CD4-positive, alpha-beta T cell (primary cell): ENCODE data around the gene LRP1B. TPM values are rescaled to one million over a fixed set of nuclear protein-coding genes. Genes with fewer than 3 reads are reported as not detected.
"Not testable (repeated sequence)": the region's sequence is repeated elsewhere in the genome, so short reads cannot be mapped to it uniquely, and the experiment has no call there.

Experiments
- ATAC-seq: fragments of 200-7000 bp; cut with Tn5 transposase; one replicate; pipeline ENCODE4 v1.10.0; 2022; ENCODE audit warnings: mild to moderate bottlenecking; ENCODE audit not compliant: poor library complexity
- CTCF ChIA-PET: fragments of 350-600 bp; sonication (Branson Sonifier 250); formaldehyde crosslinking; loops from one replicate; lab custom pipeline; 2021; ENCODE audit warnings: antibody characterized with exemption, inconsistent platforms; lab: Charles Lee
- POLR2A ChIA-PET: fragments of 350-600 bp; sonication (Branson Sonifier 250); formaldehyde crosslinking; loops from one replicate; lab custom pipeline; 2021; ENCODE audit warnings: antibody characterized with exemption, inconsistent platforms; lab: Charles Lee
- DNase-seq, 14 experiments: peaks; one replicate each; pipeline ENCODE4 v3.0.0-alpha.2; 2013 to 2020; ENCODE audit warnings: mixed read lengths in 2 of 14
- H3K27ac ChIP-seq, 2 donors: one replicate each; pipeline versions ENCODE4 v1.5.1 to v1.7.0; 2013; ENCODE audit warnings: low read length in 2 of 2, low read depth in 1 of 2, mild to moderate bottlenecking in 1 of 2
- H3K27me3 ChIP-seq, 2 experiments: 1 replicate in 1 of 2; 2 replicates in 1 of 2; pipeline versions ENCODE4 v1.6.1 to v1.7.0; 2013; ENCODE audit warnings: low read length in 2 of 2, control low read depth in 1 of 2, mild to moderate bottlenecking in 1 of 2, moderate library complexity in 1 of 2; ENCODE audit not compliant: insufficient read depth in 2 of 2, control insufficient read depth in 1 of 2
- H3K36me3 ChIP-seq: one replicate; pipeline ENCODE4 v1.6.1; 2013; ENCODE audit warnings: low read length, control low read depth; ENCODE audit not compliant: insufficient read depth
- H3K4me1 ChIP-seq: one replicate; pipeline ENCODE4 v1.6.1; 2013; ENCODE audit warnings: low read length, control low read depth; ENCODE audit not compliant: insufficient read depth
- H3K4me3 ChIP-seq: one replicate; pipeline ENCODE4 v1.5.1; 2013; ENCODE audit warnings: mild to moderate bottlenecking, low read length, moderate library complexity
- H3K9me3 ChIP-seq, 2 experiments: 1 replicate in 1 of 2; 2 replicates in 1 of 2; pipeline versions ENCODE4 v1.6.1 to v1.7.0; 2013; ENCODE audit warnings: low read length in 2 of 2, mild to moderate bottlenecking in 2 of 2, control low read depth in 1 of 2, moderate library complexity in 1 of 2; ENCODE audit not compliant: control insufficient read depth in 1 of 2, insufficient read depth in 1 of 2
- H3K27ac Mint-ChIP-seq: one replicate; pipeline ENCODE4 v1.8.0; 2020; ENCODE audit warnings: mixed read lengths
- H3K27me3 Mint-ChIP-seq: one replicate; pipeline ENCODE4 v1.8.0; 2021; ENCODE audit warnings: mixed read lengths
- H3K36me3 Mint-ChIP-seq: one replicate; pipeline ENCODE4 v1.8.0; 2021; ENCODE audit warnings: low read depth, mixed read lengths
- H3K4me1 Mint-ChIP-seq: one replicate; pipeline ENCODE4 v1.8.0; 2021; ENCODE audit warnings: low read depth, mixed read lengths
- H3K4me3 Mint-ChIP-seq: one replicate; pipeline ENCODE4 v1.8.0; 2020; ENCODE audit warnings: mild to moderate bottlenecking, mixed read lengths
- H3K9me3 Mint-ChIP-seq: one replicate; pipeline ENCODE4 v1.8.0; 2020; ENCODE audit warnings: mixed read lengths
- intact Hi-C, 2 experiments: fragments of 100-400 bp; cut with DNase I in 1 of 2; cut with micrococcal nuclease in 1 of 2; formaldehyde crosslinking; loops; one replicate each; pipeline versions ENCODE4 v1.15.1 to v1.9.0; 2023 to 2025; cut with DNase I, micrococcal nuclease
- total RNA-seq, 174 experiments: library from RNA in 2 of 174; stranded (reverse) in 2 of 174; gene quantifications; one replicate each; pipeline ENCODE4 v1.2.3 and lab custom pipeline; 2021 to 2026
- TF ChIP-seq, protein P1 (sequence below): fragments of 200-600 bp; IDR thresholded peaks from one replicate; pipeline ENCODE4 v1.8.0; 2022; ENCODE audit warnings: antibody characterized with exemption, mild to moderate bottlenecking

The LRP1B gene
- total RNA-seq, 2 experiments from 2014 or later: not detected

DNA sequence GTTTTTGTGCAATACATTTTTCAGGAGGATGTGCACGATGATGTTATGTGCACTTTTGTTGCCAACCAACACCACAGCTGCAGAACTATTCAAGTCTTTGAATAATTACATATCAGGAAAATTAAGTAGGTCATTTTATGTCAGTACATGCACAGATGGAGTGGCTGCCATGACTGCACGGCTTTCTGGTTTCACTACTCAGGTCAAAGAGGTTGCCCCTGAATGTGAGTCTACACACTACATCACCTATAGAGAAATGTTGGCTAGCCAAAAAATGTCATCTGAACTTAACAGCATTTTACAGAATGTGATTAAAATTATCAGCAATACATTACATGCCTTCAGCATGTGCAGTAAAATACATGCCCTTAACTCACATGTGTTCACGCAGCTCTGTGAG, 1713.3 kb downstream of the LRP1B start:
- no peaks in the 10 kb centered on the region for H3K27me3 ChIP-seq
- CTCF ChIA-PET: no interaction called here
- no peaks in the 10 kb centered on the region for H3K36me3 ChIP-seq
- no peak for DNase-seq
- H3K9me3 Mint-ChIP-seq: peaks cover 7% of the 10 kb centered on the region
- no peaks in the 10 kb centered on the region for H3K27me3 Mint-ChIP-seq
- no peak overlapping the region for H3K27ac ChIP-seq
- H3K4me3 ChIP-seq: no peak overlapping the region
- no peak overlapping the region for H3K27ac Mint-ChIP-seq
- intact Hi-C loops: no loop called here
- H3K9me3 ChIP-seq: peaks cover 0 to 3% of the 10 kb centered on the region in 2 experiments
- H3K4me1 Mint-ChIP-seq: no peaks in the 10 kb centered on the region
- POLR2A ChIA-PET: no interaction called here
- TF ChIP-seq, protein P1, sequence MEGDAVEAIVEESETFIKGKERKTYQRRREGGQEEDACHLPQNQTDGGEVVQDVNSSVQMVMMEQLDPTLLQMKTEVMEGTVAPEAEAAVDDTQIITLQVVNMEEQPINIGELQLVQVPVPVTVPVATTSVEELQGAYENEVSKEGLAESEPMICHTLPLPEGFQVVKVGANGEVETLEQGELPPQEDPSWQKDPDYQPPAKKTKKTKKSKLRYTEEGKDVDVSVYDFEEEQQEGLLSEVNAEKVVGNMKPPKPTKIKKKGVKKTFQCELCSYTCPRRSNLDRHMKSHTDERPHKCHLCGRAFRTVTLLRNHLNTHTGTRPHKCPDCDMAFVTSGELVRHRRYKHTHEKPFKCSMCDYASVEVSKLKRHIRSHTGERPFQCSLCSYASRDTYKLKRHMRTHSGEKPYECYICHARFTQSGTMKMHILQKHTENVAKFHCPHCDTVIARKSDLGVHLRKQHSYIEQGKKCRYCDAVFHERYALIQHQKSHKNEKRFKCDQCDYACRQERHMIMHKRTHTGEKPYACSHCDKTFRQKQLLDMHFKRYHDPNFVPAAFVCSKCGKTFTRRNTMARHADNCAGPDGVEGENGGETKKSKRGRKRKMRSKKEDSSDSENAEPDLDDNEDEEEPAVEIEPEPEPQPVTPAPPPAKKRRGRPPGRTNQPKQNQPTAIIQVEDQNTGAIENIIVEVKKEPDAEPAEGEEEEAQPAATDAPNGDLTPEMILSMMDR: no peak
- no peak overlapping the region for H3K4me3 Mint-ChIP-seq
- H3K4me1 ChIP-seq: no peaks in the 10 kb centered on the region
- H3K36me3 Mint-ChIP-seq: no peaks in the 10 kb centered on the region
- ATAC-seq: no peak

DNA sequence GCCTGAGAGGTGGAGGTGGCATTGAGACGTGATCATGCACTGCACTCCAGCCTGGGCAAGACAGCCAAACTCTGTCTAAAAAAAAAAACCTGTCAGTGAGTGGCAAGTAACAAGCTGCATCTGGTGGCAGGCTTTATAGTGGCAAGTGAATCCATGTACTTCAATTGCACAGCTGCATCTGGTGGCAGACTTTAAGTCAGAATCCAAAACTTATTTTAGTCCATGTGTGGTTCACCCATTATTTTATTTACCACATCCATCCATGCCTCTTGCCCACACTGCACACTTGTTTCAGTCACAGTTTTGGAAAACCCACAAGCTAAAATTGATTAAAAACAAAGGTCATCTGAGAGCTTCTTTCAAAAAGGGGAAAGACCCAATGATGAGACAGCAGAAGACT, 1714.2 kb downstream of the LRP1B start:
- peaks cover 4% of the 10 kb centered on the region for H3K9me3 Mint-ChIP-seq
- no peak for ATAC-seq

DNA sequence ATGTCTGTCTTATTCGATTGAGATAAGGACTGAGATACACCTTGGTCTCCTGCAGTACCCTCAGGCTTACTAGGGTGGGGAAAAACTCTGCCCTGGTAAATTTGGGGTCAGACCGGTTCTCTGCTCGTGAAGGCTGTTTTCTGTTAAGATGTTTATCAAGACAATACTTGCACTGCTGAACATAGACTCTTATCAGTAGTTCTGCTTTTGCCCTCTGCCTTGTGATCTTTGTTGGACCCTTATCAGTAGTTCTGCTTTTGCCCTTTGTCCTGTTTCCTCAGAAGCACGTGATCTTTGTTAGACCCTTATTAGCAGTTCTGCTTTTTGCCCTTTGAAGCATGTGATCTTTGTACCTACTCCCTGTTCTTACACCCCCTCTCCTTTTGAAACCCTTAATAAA, 1715.8 kb downstream of the LRP1B start:
- H3K27ac Mint-ChIP-seq, H3K27me3 Mint-ChIP-seq, H3K9me3 ChIP-seq, intact Hi-C loops, ATAC-seq, H3K4me3 Mint-ChIP-seq, DNase-seq, CTCF ChIA-PET, H3K9me3 Mint-ChIP-seq, H3K4me1 Mint-ChIP-seq, H3K36me3 Mint-ChIP-seq, H3K36me3 ChIP-seq, H3K4me1 ChIP-seq, H3K27ac ChIP-seq, H3K27me3 ChIP-seq, POLR2A ChIA-PET, H3K4me3 ChIP-seq: not testable (repeated sequence)

More for the DNA sequence above, 1714.2 kb downstream of the LRP1B start:
- Histone ChIP-seq H3K4me3 (no peak overlapping the region), H3K9me3 (peaks cover 0 to 3% of the 10 kb centered on the region in 2 experiments), H3K27me3 (no peaks in the 10 kb centered on the region), H3K36me3 (no peaks in the 10 kb centered on the region), H3K27ac (no peak overlapping the region), H3K4me1 (no peaks in the 10 kb centered on the region)
- CTCF ChIA-PET: no interaction called here
- Mint-ChIP-seq H3K4me1 (no peaks in the 10 kb centered on the region), H3K36me3 (no peaks in the 10 kb centered on the region), H3K4me3 (no peak overlapping the region), H3K27ac (no peak overlapping the region), H3K27me3 (no peaks in the 10 kb centered on the region)
- no peak for DNase-seq
- POLR2A ChIA-PET: no interaction called here
- TF ChIP-seq, protein P1: no peak
- intact Hi-C loops: no loop called here

DNA sequence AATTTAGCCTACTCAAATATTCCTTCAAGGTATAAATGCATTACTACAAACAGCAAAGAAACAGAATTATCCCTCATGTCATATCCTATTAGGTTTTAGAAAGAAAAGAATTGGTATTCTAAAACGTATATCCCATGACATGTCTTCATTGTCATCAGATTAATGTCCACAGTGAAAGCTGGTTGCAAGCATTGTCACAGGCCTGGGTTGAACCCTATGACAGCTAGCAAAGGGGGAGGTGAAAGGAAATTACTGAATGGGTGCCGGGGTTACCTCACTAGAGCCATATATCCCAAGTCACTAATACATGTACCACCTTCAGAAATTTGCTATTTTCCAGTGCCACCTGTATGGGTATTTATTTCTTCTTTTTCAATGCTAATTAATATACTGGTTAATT, 1720.1 kb downstream of the LRP1B start:
- ChIA-PET POLR2A (no interaction called here), CTCF (interaction anchor here (0.7 kb wide), 1 partner anchor 14 kb away, joined by 3 read pairs; no protein-coding TSS in a partner anchor)
- Mint-ChIP-seq H3K27me3 (no peaks in the 10 kb centered on the region), H3K27ac (no peak overlapping the region), H3K4me3 (no peak overlapping the region), H3K36me3 (no peaks in the 10 kb centered on the region), H3K9me3 (peaks cover 8% of the 10 kb centered on the region), H3K4me1 (no peaks in the 10 kb centered on the region)
- Histone ChIP-seq H3K27ac (no peak overlapping the region), H3K27me3 (no peaks in the 10 kb centered on the region), H3K4me1 (no peaks in the 10 kb centered on the region), H3K4me3 (no peak overlapping the region), H3K9me3 (peaks cover 0 to under 1% of the 10 kb centered on the region in 2 experiments), H3K36me3 (no peaks in the 10 kb centered on the region)
- intact Hi-C loops: no loop called here
- TF ChIP-seq, protein P1: no peak
- DNase-seq (no peak), ATAC-seq (no peak)
